LNCAP (cell line): ENCODE results near the gene KCNT2.

Experiments used
- CTCF ChIP-seq: fragments of 450-650 bp; IDR thresholded peaks from 2 replicates; pipeline ENCODE4 v1.5.1; 2017; ENCODE audit warnings: mild to moderate bottlenecking

The KCNT2 gene

GRCh38 chr1:196535727-196536126 is 72.5 kb downstream of the KCNT2 start:
- TF ChIP-seq CTCF = no peak

- no peak for TF ChIP-seq CTCF
These were observed 76.3 kb downstream of the KCNT2 start for GRCh38 chr1:196531737-196532524.

GRCh38 chr1:196527919-196528318 is 80.3 kb downstream of the KCNT2 start:
- no peak for TF ChIP-seq CTCF

- TF ChIP-seq CTCF = no peak
These were observed 91.0 kb downstream of the KCNT2 start for GRCh38 chr1:196517193-196517592.

- TF ChIP-seq CTCF = no peak
These were observed 91.9 kb downstream of the KCNT2 start for GRCh38 chr1:196516373-196516772.

- no peak for TF ChIP-seq CTCF
These were observed 92.3 kb downstream of the KCNT2 start for GRCh38 chr1:196515904-196516303.

GRCh38 chr1:196513821-196514220 is 94.4 kb downstream of the KCNT2 start:
- no peak for TF ChIP-seq CTCF

- TF ChIP-seq CTCF = no peak
These were observed 97.8 kb downstream of the KCNT2 start for GRCh38 chr1:196510451-196510850.
